GM12865 (cell line): Measurements from ENCODE around the gene RNF39.
"Not testable (repeated sequence)": the region's sequence is repeated elsewhere in the genome, so short reads cannot be mapped to it uniquely, and the experiment has no call there.

Experiments
- DNase-seq: peaks from one replicate; pipeline ENCODE4 v3.0.0; 2010; ENCODE audit warnings: low read depth
- H3K4me3 ChIP-seq: 2 replicates; pipeline ENCODE4 v1.5.1; 2011; ENCODE audit warnings: mild to moderate bottlenecking, low read depth, low read length, control low read depth
- TF ChIP-seq, protein P1 (sequence below): IDR thresholded peaks from 2 replicates; pipeline ENCODE4 v1.5.1; 2011; ENCODE audit warnings: low read length, control low read depth, low read depth, inconsistent platforms; ENCODE audit not compliant: insufficient read depth; ENCODE audit errors: missing control alignments

Gene RNF39

DNA sequence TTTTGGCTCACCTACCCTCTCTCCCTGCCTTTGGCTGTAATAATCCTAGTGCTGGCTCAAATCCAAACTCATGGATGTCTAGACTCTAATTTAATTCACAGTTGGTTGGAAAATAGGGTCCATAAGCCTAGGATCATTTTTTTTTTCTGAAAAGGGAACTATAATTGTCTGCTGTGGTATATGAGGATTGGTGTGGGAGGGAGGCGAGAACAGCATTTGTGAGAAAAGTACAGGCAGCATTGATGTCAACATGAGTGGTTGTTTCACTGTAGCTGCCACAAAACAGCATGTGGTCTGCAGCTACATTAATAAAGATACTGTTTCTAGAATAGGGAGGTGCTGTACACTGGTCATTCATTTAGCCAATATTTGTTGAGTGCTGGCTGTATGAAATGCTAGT lies 33.1 kb downstream of the RNF39 start:
- TF ChIP-seq, protein P1, sequence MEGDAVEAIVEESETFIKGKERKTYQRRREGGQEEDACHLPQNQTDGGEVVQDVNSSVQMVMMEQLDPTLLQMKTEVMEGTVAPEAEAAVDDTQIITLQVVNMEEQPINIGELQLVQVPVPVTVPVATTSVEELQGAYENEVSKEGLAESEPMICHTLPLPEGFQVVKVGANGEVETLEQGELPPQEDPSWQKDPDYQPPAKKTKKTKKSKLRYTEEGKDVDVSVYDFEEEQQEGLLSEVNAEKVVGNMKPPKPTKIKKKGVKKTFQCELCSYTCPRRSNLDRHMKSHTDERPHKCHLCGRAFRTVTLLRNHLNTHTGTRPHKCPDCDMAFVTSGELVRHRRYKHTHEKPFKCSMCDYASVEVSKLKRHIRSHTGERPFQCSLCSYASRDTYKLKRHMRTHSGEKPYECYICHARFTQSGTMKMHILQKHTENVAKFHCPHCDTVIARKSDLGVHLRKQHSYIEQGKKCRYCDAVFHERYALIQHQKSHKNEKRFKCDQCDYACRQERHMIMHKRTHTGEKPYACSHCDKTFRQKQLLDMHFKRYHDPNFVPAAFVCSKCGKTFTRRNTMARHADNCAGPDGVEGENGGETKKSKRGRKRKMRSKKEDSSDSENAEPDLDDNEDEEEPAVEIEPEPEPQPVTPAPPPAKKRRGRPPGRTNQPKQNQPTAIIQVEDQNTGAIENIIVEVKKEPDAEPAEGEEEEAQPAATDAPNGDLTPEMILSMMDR: no peak
- H3K4me3 ChIP-seq: no peak overlapping the region
- peak; percentile 30 for DNase-seq

DNA sequence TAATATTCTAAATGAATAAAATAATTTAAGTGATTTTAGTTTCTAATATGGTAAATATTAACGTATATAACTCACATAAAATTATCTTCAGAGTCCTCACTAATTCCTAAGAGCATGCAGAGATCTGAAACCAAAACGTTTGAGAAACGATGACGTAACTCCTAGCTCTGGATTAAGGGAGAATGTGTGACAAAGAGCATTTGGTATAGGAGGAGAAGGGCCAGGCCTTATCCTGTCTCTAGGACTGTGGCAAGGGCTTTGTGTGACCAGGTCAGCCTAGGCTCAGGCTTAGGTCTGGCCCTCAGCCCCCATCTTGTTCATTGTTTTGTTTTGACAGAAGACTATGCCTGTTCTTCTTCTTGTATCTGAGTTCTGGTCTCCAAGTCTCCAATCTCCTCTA lies 33.7 kb downstream of the RNF39 start:
- no peak for DNase-seq
- H3K4me3 ChIP-seq: no peak overlapping the region
- TF ChIP-seq, protein P1: no peak

DNA sequence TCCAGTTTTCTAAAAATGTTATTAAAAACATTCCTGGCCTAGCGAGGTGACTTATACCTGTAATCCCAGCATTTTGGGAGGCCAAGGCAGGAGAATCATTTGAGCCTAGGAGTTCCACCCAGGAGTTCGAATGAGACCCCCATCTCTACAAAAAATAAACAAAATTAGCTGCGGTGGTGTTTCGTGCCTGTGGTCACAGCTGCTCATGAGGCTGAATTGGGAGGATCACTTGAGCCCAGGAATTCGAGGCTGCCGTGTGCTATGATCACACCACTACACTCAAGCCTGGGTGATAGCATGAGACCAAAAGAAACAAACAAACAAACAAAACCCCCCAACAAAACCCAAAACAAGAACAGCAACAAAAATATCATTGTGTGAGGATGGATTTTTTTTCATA lies 34.3 kb downstream of the RNF39 start:
- H3K4me3 ChIP-seq: no peak overlapping the region
- TF ChIP-seq, protein P1: no peak
- DNase-seq: no peak

DNA sequence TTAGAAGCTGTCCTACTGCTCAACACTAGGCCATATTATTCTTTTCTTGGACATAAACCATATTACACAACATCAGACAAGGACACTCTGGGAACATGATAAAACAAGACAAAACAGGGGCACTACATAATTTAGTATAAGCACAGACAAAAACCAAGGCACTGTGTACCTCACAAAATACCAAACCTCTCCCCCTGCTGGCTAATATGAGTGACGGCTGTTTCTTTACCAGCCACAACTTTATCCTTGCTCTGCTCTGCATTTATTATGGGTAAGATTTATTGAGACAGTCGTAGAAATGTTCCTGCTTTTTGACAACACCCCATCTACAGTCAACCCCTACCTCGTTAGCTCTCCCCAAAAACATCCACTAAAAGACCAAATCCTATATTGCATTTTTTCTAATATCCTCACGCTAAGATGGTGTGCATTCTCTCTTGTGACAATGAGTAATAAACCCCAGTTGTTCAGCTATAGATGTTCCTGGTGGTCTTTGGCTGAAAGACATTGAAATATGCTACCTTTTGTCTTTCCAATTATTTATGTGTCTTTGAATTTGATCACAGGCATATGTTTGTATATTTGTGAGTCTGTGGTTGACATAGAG lies 38.3 kb downstream of the RNF39 start:
- TF ChIP-seq, protein P1: peak; percentile 55
- H3K4me3 ChIP-seq: no peak overlapping the region
- DNase-seq: peak; percentile 26

DNA sequence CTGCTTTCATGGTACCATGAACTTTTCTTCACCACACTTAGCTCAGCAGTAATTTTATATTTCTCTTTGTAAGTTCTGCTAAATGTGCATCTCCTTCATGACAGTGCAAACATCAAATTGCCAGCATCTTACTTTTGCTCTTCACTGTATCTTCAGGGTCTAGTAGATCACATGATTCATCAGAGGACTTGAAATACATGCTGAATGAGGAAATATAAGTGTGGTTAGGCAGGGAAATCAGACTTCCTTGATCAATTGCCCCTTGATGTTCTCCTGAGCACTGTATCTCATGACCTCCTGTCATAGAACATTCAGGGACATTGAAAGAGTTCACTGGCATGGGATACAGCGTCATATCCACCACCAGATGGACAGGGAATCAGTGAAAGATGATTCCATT lies 39.8 kb downstream of the RNF39 start:
- no peak for DNase-seq
- TF ChIP-seq, protein P1: no peak

DNA sequence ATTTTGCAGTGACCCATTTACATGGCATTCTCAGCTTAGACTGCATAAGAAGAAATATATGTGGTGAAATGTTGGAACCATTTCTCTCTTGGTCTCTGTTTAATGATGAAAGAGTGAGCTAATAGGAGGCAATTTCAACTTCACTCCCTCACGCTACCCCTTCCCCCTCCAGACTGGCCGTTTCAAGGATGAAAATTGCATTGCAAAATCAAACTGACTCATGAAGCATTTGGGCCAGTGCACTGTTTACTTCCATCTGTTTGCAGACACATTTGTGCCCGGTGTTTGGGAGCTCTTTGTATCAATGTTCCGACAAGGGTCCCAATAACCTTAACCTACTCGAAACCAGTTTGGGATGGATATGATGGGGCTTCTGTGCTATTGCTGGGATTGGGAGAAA lies 42.1 kb downstream of the RNF39 start:
- not testable (repeated sequence) for H3K4me3 ChIP-seq, DNase-seq

More for the DNA sequence above, 39.8 kb downstream of the RNF39 start:
- H3K4me3 ChIP-seq: no peak overlapping the region

DNA sequence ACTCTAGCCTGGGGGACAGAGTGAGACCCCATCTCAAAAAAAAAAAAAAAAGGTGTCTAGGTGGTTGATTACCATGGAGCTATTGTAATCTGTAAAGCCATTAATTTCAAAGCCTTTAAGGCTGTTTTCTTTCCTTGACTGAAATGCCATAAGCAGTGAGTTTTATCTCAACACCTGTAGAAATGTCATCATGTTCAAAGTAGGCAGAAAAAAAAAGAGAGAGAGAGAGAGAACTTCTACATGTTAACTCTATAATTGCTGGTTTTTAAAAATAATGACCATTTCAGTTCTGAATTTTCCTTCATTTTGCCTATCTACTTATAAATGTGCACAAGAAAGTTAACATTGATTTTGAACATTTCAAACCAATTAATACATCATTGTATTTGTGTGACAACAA lies 44.2 kb downstream of the RNF39 start:
- H3K4me3 ChIP-seq: no peak overlapping the region
- DNase-seq: no peak
- TF ChIP-seq, protein P1: no peak

DNA sequence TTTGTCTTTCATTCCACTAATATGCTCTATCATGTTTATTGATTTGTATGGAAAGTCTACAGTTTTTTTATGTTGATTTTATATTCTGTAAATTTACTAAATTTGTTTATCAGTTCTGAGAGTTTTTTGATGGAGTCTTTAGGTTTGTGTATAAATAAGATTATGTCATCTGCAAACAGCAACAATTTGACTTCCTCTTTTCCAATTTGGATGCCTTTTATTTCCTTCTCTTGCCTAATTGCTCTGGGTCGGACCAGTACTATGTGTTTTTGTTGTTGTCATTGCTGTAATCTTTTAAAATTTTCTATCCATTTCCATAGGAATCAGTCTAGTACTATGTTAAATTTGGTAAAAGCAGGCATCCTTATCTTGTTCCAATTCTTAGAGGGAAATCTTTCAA lies 46.0 kb downstream of the RNF39 start:
- TF ChIP-seq, protein P1: no peak
- H3K4me3 ChIP-seq: no peak overlapping the region
- no peak for DNase-seq
